Measurements from ENCODE around the gene KDM7A. TPM values are rescaled to one million over a fixed set of nuclear protein-coding genes. Genes with fewer than 3 reads are reported as not detected.

The KDM7A gene
- total and polyA plus RNA-seq, 2 of the 8 experiments (the other 6 are each of a cell fraction or from before 2014, with no cell fraction given): 2.2 to 12.5 TPM

- no peak overlapping the region for H3K23ac ChIP-seq (ENCODE audit: insufficient read length)
- no peak overlapping the region for H2AFZ ChIP-seq (ENCODE audit: low read length)
- H2BK5ac ChIP-seq (ENCODE audit: low read depth, low read length): no peak overlapping the region
- no peaks in the 10 kb centered on the region for H3K23me2 ChIP-seq (ENCODE audit: low read depth, low read length)
- H2BK120ac ChIP-seq (replicated peaks; ENCODE audit: low read depth, low read length): no peak overlapping the region
- no peaks in the 10 kb centered on the region for H3K36me3 ChIP-seq (ENCODE audit: control insufficient read depth in 2 of 4, insufficient read depth in 4 of 4, low read length in 3 of 4)
- H3K18ac ChIP-seq (ENCODE audit: extremely low read depth, low read length): no peak overlapping the region
- H3K4ac ChIP-seq (replicated peaks; ENCODE audit: insufficient read length, low read depth, low read length): no peak overlapping the region
- no peak overlapping the region for H2BK12ac ChIP-seq (ENCODE audit: low read depth, low read length)
- no peak overlapping the region for H4K5ac ChIP-seq (ENCODE audit: insufficient read length, low read depth, low read length)
- H4K91ac ChIP-seq (replicated peaks; ENCODE audit: insufficient read length, low read length): no peak overlapping the region
- H2AK5ac ChIP-seq (ENCODE audit: low read depth, low read length): no peak overlapping the region
- H3K4me2 ChIP-seq (ENCODE audit: insufficient read depth in 1 of 2, low read depth in 2 of 2, low read length in 2 of 2): no peak overlapping the region
- 87% methylated on average over 4 of the region's 4 CpGs; no CpG with 5 or more reads in 1 of the 2 experiments for WGBS, 2 experiments (ENCODE audit: extremely low coverage in 1 of 2, insufficient coverage in 1 of 2, insufficient read length in 1 of 2, insufficient replicate concordance in 2 of 2, low coverage in 1 of 2, low lambda C conversion rate in 2 of 2, missing lambda C conversion rate in 1 of 2)
- H4K8ac ChIP-seq (ENCODE audit: extremely low read depth, insufficient read depth, low read length): no peak overlapping the region
- H3K56ac ChIP-seq (replicated peaks; ENCODE audit: insufficient read length, low read depth, low read length): no peak overlapping the region
- H3K4me3 ChIP-seq (ENCODE audit: extremely low read depth in 1 of 4, insufficient read depth in 2 of 4, low read depth in 3 of 4, low read length in 4 of 4): no peak overlapping the region
- H3K4me1 ChIP-seq (replicated peaks in 1 of 4; ENCODE audit: control insufficient read depth in 3 of 4, insufficient read depth in 4 of 4, low read length in 3 of 4): no peaks in the 10 kb centered on the region
- H3K14ac ChIP-seq (ENCODE audit: insufficient read length): no peak overlapping the region
- ChIA-PET POLR2A (ENCODE audit: partially characterized antibody) (no interaction called here), CTCF (ENCODE audit: partially characterized antibody) (no interaction called here)
- TF ChIP-seq GTF2F1 (IDR thresholded peaks at IDR 0.05; ENCODE audit: borderline replicate concordance, low read depth, low read length): no peak
- TF ChIP-seq CBX5 (IDR thresholded peaks at IDR 0.05; ENCODE audit: low read depth, low read length): no peak
- TF ChIP-seq SIN3A (conservative IDR thresholded peaks at IDR 0.05 in 1 of 2, IDR thresholded peaks at IDR 0.05 in 1 of 2; ENCODE audit: low read depth in 1 of 2, low read length in 2 of 2): no peak
- no peak for TF ChIP-seq NRF1 (IDR thresholded peaks at IDR 0.05; ENCODE audit: low read depth, low read length)
- TF ChIP-seq KDM4A (IDR thresholded peaks at IDR 0.05; ENCODE audit: low read depth, low read length, severe bottlenecking): no peak
- TF ChIP-seq POU5F1 (IDR thresholded peaks at IDR 0.05; ENCODE audit: low read depth, low read length): no peak
- TF ChIP-seq TAF1 (IDR thresholded peaks at IDR 0.05; ENCODE audit: low read depth, low read length): no peak
- no peak for TF ChIP-seq RAD21 (IDR thresholded peaks at IDR 0.05 in 1 of 2, conservative IDR thresholded peaks at IDR 0.05 in 1 of 2; ENCODE audit: low read depth in 2 of 2, low read length in 2 of 2)
- H3K27me3 ChIP-seq (replicated peaks in 1 of 4; ENCODE audit: control insufficient read depth in 3 of 4, extremely low read depth in 1 of 4, insufficient read depth in 3 of 4, low read length in 3 of 4): no peaks in the 10 kb centered on the region
- H2BK15ac ChIP-seq (ENCODE audit: low read length): no peak overlapping the region
- no peak overlapping the region for H3K9ac ChIP-seq (replicated peaks in 1 of 4; ENCODE audit: extremely low read depth in 1 of 4, low read depth in 3 of 4, low read length in 3 of 4)
- no peaks in the 10 kb centered on the region for H3K79me1 ChIP-seq (ENCODE audit: low read depth, low read length)
- H3K27ac ChIP-seq (ENCODE audit: low read depth, low read length): no peak overlapping the region
- no peaks in the 10 kb centered on the region for H3K9me3 ChIP-seq (ENCODE audit: insufficient read depth in 2 of 2, low read depth in 1 of 2, low read length in 1 of 2)
- H2BK20ac ChIP-seq (ENCODE audit: low read length): no peak overlapping the region
- FAIRE-seq (no peak), DNase-seq (ENCODE audit: low read depth in 1 of 2, low spot score in 2 of 2) (no peak)
- no peaks in the 10 kb centered on the region for H3K79me2 ChIP-seq (ENCODE audit: control insufficient read depth in 1 of 2, insufficient read depth in 2 of 2, low read length in 2 of 2)
- H4K20me1 ChIP-seq (replicated peaks in 1 of 2; ENCODE audit: control insufficient read depth in 1 of 2, insufficient read depth in 2 of 2, low read length in 2 of 2): no peaks in the 10 kb centered on the region
These were observed 41.1 kb upstream of the KDM7A start for GRCh38 chr7:140217750-140218501.
